Measurements from ENCODE around the gene SCN11A.

SCN11A gene

GRCh38 chr3:39051649-39052561 lies at the start of gene SCN11A, which contains the start of gene WDR48:
Gene SCN11A (minus strand): TSS chr3:39051944. CDS start chr3:38950362, 101,582 bp downstream.
Gene WDR48 (plus strand): TSS chr3:39052016. CDS start chr3:39052026, 10 bp downstream.
- DNase-seq (ENCODE audit: low spot score): peak; percentile 94

GRCh38 chr3:39101022-39101689 lies 49.4 kb upstream of the SCN11A start:
- no peak for DNase-seq (ENCODE audit: low spot score)

GRCh38 chr3:39100500-39100886 lies 48.7 kb upstream of the SCN11A start:
- no peak for DNase-seq (ENCODE audit: low spot score)

- DNase-seq (ENCODE audit: low spot score): no peak
Measured at GRCh38 chr3:39099738-39100499, 48.2 kb upstream of the SCN11A start.

GRCh38 chr3:39099242-39099641 lies 47.5 kb upstream of the SCN11A start:
- no peak for DNase-seq (ENCODE audit: low spot score)

GRCh38 chr3:39098473-39099000 lies 46.8 kb upstream of the SCN11A start:
- DNase-seq (ENCODE audit: low spot score): no peak

- DNase-seq (ENCODE audit: low spot score): no peak
Measured at GRCh38 chr3:39097716-39098472, 46.1 kb upstream of the SCN11A start.

- DNase-seq (ENCODE audit: low spot score): peak; percentile 65
Measured at GRCh38 chr3:39096775-39097174, 45.0 kb upstream of the SCN11A start.

GRCh38 chr3:39095778-39096177 lies 44.0 kb upstream of the SCN11A start:
- DNase-seq (ENCODE audit: low spot score): peak; percentile 26

- no peak for DNase-seq (ENCODE audit: low spot score)
Measured at GRCh38 chr3:39094851-39095677, 43.3 kb upstream of the SCN11A start.

GRCh38 chr3:39090922-39091321 lies 39.2 kb upstream of the SCN11A start:
- DNase-seq (ENCODE audit: low spot score): no peak

GRCh38 chr3:39088889-39089288 lies 37.1 kb upstream of the SCN11A start:
- no peak for DNase-seq (ENCODE audit: low spot score)

- DNase-seq (ENCODE audit: low spot score): no peak
Measured at GRCh38 chr3:39088456-39088855, 36.7 kb upstream of the SCN11A start.

- no peak for DNase-seq (ENCODE audit: low spot score)
Measured at GRCh38 chr3:39086144-39086543, 34.4 kb upstream of the SCN11A start.

- DNase-seq (ENCODE audit: low spot score): no peak
Measured at GRCh38 chr3:39082666-39083313, 31.0 kb upstream of the SCN11A start.

GRCh38 chr3:39080026-39080425 lies 28.3 kb upstream of the SCN11A start:
- no peak for DNase-seq (ENCODE audit: low spot score)

- no peak for DNase-seq (ENCODE audit: low spot score)
Measured at GRCh38 chr3:39079530-39079929, 27.8 kb upstream of the SCN11A start.

GRCh38 chr3:39075910-39076309 lies 24.2 kb upstream of the SCN11A start:
- no peak for DNase-seq (ENCODE audit: low spot score)

GRCh38 chr3:39068556-39068955 lies 16.8 kb upstream of the SCN11A start:
- DNase-seq (ENCODE audit: low spot score): peak; percentile 24

- no peak for DNase-seq (ENCODE audit: low spot score)
Measured at GRCh38 chr3:39067286-39067685, 15.5 kb upstream of the SCN11A start.

Data from globus pallidus (tissue), 1 donor.